HG03103 (cell line): ENCODE data around the gene WDFY3.
"Not testable (repeated sequence)": the region's sequence is repeated elsewhere in the genome, so short reads cannot be mapped to it uniquely, and the experiment has no call there.

Experiments used
- ATAC-seq: cut with Tn5 transposase; IDR thresholded peaks from one replicate; pipeline ENCODE4 v1.9.1; 2021; ENCODE audit warnings: low read depth; ENCODE audit not compliant: unreplicated experiment

WDFY3 gene

GRCh38 chr4:84865600-84865999 is 100.9 kb downstream of the WDFY3 start:
- no peak for ATAC-seq

DNA sequence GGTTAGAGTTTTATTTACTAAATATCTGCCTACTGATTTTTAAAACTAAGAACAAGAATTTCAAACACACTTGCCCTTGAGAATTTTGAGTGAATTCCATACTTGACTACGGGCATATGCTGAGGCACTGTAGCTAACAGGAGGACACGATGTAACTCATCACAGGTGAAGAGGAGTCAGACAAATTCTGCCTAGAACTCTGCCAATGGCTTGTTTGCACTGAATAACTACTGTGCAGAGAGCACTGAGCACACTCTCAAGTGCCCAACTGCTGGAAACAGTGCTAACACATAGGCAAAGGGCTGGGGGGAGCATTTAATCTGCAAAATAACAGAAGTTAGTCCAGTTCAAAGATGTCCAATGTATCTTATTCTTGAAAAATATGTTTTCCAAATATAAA is 104.4 kb downstream of the WDFY3 start:
- ATAC-seq: no peak

GRCh38 chr4:84857296-84857695 is 109.2 kb downstream of the WDFY3 start:
- ATAC-seq: no peak

DNA sequence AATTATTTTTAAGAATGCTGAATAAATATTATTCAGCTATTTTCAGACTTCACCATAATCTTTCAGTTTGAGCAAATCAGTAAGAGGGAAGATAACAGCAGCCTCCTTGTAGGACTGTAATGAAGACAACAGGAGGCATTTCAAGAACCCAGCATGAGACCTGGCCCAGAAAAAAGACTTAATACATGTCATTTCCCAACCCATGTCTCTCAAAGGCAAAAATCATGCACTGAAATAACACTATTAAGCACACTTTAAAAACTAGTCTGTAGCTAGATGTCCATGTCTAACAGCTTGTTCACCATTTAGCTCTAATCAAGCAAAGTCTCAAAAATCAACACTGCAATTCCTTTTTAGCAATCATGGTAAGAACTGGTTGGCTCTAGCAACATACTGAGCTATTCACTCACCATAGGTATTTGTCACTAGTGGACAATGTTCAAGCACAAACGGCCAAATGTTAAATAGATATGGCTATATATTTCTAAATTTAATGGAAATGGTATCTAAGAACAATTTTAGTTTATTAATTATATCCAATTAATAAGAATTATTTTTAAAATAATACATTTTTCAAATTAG is 109.9 kb downstream of the WDFY3 start:
- ATAC-seq: no peak

- no peak for ATAC-seq
Observed at GRCh38 chr4:84855774-84856173, 110.7 kb downstream of the WDFY3 start.

DNA sequence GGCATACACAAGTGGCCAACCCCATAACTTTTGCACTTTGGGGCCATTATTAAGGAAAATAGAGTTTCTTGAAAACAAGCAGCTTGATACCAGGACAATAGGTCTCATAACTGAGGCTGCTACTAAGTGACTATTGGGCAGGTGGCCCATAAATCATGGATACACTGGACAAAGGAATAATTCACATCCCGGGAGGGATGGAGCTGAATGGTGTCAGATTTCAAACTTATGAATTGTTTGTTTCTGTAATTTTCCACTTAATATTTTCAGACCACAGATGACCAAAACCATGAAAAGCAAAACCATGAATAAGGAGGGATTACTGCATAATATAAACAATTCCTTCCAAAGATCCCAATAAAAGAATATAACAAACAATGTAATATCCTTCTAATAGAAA is 114.4 kb downstream of the WDFY3 start:
- ATAC-seq: no peak

GRCh38 chr4:84849051-84849640 is 117.3 kb downstream of the WDFY3 start:
- ATAC-seq: no peak

- no peak for ATAC-seq
Observed at GRCh38 chr4:84848432-84848831, 118.1 kb downstream of the WDFY3 start.

GRCh38 chr4:84847978-84848377 is 118.5 kb downstream of the WDFY3 start:
- ATAC-seq: no peak

DNA sequence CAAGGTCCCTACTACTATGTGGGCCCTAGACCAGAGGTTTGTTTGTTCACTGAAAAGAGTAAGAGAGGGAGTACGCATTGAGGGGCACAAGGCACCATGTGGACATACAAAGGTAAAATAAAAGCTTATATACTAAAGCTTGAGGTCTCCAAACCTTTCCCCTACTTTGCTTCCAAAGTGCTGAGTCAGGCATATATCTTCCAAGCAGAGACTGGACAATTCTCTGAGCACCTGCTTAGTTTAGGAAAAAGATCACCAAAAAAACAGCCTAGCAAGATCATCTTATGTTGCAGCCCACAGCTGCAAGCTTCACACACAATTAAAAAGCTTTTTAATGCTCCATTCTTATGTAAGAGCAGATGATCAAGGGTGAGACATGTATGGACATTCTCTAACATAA is 119.5 kb downstream of the WDFY3 start:
- ATAC-seq: no peak

DNA sequence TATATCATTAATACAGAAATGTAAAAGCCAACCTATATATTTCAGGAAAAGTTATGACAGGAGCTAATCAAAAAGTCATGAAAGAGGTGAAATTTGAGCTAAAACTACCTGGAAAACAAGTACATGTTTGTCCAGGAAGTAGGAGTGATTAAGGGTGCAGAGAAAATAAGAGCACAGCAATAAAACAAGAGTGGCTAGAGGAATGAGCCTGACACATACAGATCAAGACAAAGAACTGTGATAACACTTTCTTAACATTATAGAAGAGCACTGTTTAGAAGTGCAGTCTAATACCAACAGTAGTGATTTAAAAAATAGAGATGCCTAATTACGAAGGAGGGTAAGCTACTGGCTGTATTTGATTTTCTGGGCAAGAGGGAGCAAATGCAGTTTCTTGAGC is 125.1 kb downstream of the WDFY3 start:
- ATAC-seq: no peak

- ATAC-seq: no peak
Observed at GRCh38 chr4:84837751-84838150, 128.7 kb downstream of the WDFY3 start.

- ATAC-seq: not testable (repeated sequence)
Observed at GRCh38 chr4:84829633-84830032, 136.9 kb downstream of the WDFY3 start.

GRCh38 chr4:84826681-84827080 is 139.8 kb downstream of the WDFY3 start:
- no peak for ATAC-seq

GRCh38 chr4:84825701-84826341 is 140.7 kb downstream of the WDFY3 start:
- no peak for ATAC-seq

DNA sequence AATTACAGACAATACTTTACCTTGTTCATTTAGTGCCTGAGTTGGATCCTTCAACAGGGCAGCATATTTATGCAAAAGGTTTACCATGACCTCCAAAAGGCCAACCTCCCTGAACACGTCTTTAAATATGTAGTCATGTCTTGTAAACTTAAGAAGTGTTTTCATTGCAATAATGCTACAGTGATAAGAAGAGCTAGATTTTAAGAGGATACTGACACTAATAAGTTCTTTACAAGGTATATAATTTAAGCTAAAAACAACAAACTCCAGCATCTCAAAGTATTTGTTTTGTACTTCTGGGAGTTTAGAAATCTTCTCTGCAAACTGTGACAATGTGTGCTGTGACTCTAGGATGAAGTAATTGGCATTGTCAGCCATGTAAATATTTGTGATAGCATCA is 145.4 kb downstream of the WDFY3 start:
- no peak for ATAC-seq

DNA sequence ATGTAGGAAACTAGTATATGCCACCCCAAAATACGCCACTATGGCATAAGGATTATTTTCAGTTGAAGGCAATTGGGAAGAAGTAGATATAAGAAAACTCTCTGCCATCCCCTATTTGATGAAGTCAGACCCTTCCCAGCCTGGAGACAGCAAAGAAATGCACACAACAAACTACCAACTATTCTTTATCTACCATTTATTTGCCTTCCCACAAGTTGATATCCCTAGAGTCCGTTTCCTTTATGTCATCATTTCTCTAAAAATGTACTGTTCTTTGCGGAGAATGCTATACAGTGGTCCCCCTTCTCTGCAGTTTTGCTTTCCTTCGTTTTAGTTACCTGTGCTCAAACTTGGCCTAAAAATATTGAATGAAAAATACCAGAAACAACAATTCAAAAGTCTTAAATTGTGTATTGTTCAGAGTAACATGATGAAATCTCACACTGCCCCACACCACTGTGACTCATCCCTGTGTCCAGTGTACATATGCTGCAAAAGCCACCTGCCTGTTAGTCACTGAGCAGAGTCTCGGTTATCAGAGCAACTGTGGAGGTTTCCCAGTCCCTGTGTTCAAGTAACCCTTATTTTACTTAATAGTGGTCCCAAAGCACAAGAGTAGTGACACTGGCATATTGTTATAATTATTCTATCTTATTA is 152.3 kb downstream of the WDFY3 start:
- no peak for ATAC-seq

DNA sequence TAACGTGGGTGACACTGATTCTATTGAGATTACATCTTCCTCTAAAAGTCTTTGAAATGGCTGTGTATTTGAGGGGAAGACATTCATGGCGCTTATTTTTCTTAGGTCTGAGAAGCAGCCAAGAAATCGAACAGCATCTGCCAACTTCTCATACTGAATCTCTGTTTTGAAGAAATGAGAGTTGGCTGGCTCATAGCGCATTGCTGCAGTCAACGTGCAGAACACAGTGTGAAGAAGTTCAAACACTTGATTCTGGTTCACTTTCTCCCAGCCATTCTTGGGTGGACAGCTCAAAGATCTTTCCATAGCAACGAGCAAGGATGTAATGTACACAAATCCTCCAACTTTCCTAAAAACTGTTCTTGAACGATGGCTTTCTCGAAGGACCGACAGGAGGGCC is 156.5 kb downstream of the WDFY3 start:
- no peak for ATAC-seq

DNA sequence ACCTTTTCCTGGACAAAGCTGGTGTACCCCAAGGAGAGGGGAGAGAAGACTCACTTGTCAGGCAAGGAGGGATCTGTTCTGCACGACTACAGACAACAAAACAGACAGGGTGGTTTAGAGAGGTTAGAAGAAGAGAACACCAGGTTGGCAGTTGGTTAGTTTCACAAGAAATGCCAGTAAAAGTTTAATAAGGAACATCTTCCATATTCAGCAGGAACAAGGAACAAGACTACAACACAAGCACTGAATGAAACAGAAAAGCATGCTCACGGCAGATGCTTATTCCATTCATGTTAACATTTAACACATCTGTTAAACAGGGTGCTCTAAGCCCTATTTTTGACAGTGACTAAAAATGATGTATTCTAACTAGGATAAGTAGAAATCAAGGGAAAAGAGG is 158.2 kb downstream of the WDFY3 start:
- ATAC-seq: no peak

GRCh38 chr4:84806541-84806940 is 159.9 kb downstream of the WDFY3 start:
- not testable (repeated sequence) for ATAC-seq

GRCh38 chr4:84804136-84804535 is 162.4 kb downstream of the WDFY3 start:
- no peak for ATAC-seq

GRCh38 chr4:84803720-84804119 is 162.8 kb downstream of the WDFY3 start:
- no peak for ATAC-seq
